Measurements from ENCODE around the gene WDR90.
"Not testable (repeated sequence)": the region's sequence is repeated elsewhere in the genome, so short reads cannot be mapped to it uniquely, and the experiment has no call there.

The WDR90 gene

GRCh38 chr16:684961-685696 is 36.0 kb downstream of the WDR90 start:
- in situ Hi-C loops (cut with HindIII; ENCODE audit: low sequenced_read_pairs) = no loop called here

GRCh38 chr16:685967-686366 is 36.8 kb downstream of the WDR90 start:
- in situ Hi-C loops (cut with HindIII; ENCODE audit: low sequenced_read_pairs) = no loop called here

- in situ Hi-C loops (cut with HindIII; ENCODE audit: low sequenced_read_pairs) = no loop called here
Observed at GRCh38 chr16:686459-687260, 37.5 kb downstream of the WDR90 start.

GRCh38 chr16:687499-687898 is 38.3 kb downstream of the WDR90 start:
- in situ Hi-C loops (cut with HindIII; ENCODE audit: low sequenced_read_pairs) = no loop called here

GRCh38 chr16:689175-689897 is 40.2 kb downstream of the WDR90 start:
- in situ Hi-C loops (cut with HindIII; ENCODE audit: low sequenced_read_pairs) = no loop called here

GRCh38 chr16:691242-691641 is 42.1 kb downstream of the WDR90 start:
- in situ Hi-C loops (cut with HindIII; ENCODE audit: low sequenced_read_pairs) = not testable (repeated sequence)

- in situ Hi-C loops (cut with HindIII; ENCODE audit: low sequenced_read_pairs) = no loop called here
Observed at GRCh38 chr16:692356-693108, 43.4 kb downstream of the WDR90 start.

- in situ Hi-C loops (cut with HindIII; ENCODE audit: low sequenced_read_pairs) = no loop called here
Observed at GRCh38 chr16:693364-693763, 44.2 kb downstream of the WDR90 start.

- in situ Hi-C loops (cut with HindIII; ENCODE audit: low sequenced_read_pairs) = no loop called here
Observed at GRCh38 chr16:693766-694165, 44.6 kb downstream of the WDR90 start.

- in situ Hi-C loops (cut with HindIII; ENCODE audit: low sequenced_read_pairs) = no loop called here
Observed at GRCh38 chr16:694187-694862, 45.2 kb downstream of the WDR90 start.

GRCh38 chr16:694863-695354 is 45.7 kb downstream of the WDR90 start:
- in situ Hi-C loops (cut with HindIII; ENCODE audit: low sequenced_read_pairs) = no loop called here

- in situ Hi-C loops (cut with HindIII; ENCODE audit: low sequenced_read_pairs) = no loop called here
Observed at GRCh38 chr16:695355-696089, 46.4 kb downstream of the WDR90 start.

- in situ Hi-C loops (cut with HindIII; ENCODE audit: low sequenced_read_pairs) = no loop called here
Observed at GRCh38 chr16:698911-699671, 49.9 kb downstream of the WDR90 start.

- in situ Hi-C loops (cut with HindIII; ENCODE audit: low sequenced_read_pairs) = no loop called here
Observed at GRCh38 chr16:700684-701584, 51.8 kb downstream of the WDR90 start.

- in situ Hi-C loops (cut with HindIII; ENCODE audit: low sequenced_read_pairs) = no loop called here
Observed at GRCh38 chr16:702341-702740, 53.2 kb downstream of the WDR90 start.

- in situ Hi-C loops (cut with HindIII; ENCODE audit: low sequenced_read_pairs) = no loop called here
Observed at GRCh38 chr16:703406-703805, 54.2 kb downstream of the WDR90 start.

GRCh38 chr16:704047-704446 is 54.9 kb downstream of the WDR90 start:
- in situ Hi-C loops (cut with HindIII; ENCODE audit: low sequenced_read_pairs) = no loop called here
